ENCODE results near the gene SMG7. TPM values are rescaled to one million over a fixed set of nuclear protein-coding genes. Genes with fewer than 3 reads are reported as not detected.

Gene SMG7
- polyA plus RNA-seq, 3 donors = 68.0 to 84.8 (median 80.4) TPM

GRCh38 chr1:183505454-183506089, 33.3 kb downstream of the SMG7 start:
- DNase-seq = no peak

GRCh38 chr1:183506561-183506960, 34.3 kb downstream of the SMG7 start:
- no peak for DNase-seq

- no peak for DNase-seq
Observed at GRCh38 chr1:183508694-183509093, 36.4 kb downstream of the SMG7 start.

GRCh38 chr1:183512450-183512849, 40.2 kb downstream of the SMG7 start:
- DNase-seq = no peak

- no peak for DNase-seq
Observed at GRCh38 chr1:183514235-183514634, 41.9 kb downstream of the SMG7 start.

DNA sequence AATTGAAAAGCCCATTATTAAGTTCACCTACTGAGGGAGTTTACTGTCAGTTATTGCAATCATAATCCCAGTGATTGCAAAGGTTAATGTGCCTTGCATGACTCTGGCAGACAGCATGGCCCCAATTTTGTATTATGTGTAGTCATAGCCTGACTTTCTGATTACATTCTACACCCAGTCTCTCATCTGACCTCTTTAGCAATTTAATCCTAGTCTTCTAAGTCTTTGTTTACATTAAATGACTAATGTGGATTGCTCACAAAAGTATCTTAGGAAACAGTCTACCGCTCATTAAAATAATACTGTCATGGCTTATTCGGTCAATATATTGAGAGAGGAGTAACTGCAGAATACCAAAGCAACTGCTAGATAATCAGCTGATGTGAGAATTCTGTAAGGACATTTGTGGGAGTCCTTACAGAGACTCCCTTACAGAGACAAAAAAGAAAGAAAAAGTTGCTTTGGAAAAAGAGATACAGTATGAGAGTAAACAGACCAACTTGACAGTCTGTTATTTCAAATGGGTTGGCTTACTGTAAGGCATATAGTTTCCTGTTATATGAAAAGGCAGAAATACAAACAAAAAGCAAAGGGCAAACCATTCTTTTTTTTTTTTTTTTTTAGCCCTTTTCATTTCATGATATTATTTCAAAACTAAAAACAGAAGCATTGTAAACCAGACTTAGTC, 42.8 kb downstream of the SMG7 start:
- no peak for DNase-seq

DNA sequence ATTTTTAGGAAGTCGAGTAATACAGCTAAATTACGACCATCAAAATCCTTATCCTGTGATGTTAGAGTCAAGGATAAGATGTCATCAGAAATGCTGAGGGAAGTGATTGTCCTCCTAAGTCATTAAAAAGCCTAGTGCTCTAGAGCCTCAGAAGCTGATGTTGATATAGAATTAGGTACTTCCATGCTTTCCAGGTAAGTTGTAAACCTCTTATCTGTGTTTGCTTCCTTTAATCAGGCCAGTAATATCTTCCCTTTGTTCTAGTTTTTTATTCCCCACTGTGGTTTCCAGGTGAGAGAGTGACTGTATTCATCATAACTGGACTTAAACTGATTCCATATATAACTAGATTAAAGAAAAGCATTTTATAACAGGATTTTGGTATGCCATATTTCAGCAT, 44.4 kb downstream of the SMG7 start:
- DNase-seq = no peak

- no peak for DNase-seq
Observed at GRCh38 chr1:183517401-183517800, 45.1 kb downstream of the SMG7 start.

DNA sequence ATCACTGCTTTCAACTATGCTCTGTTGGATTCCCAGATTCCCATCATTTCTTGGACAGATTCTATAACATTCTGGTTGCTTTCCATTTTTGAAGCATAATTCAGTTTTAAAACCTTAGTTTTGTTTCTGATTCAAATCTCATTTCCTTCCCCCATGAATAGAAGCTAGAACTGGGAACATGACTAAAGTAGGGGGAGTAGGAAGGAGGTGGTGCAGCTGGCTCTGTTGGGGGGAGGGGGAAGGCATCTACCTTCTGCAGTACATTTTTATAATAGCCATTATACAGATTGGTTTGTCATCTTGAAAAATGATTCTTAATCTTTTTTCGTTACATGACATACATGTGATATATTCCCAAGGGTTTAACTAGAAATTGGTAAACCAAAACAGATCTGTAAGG, 48.1 kb downstream of the SMG7 start:
- no peak for DNase-seq

GRCh38 chr1:183522104-183522503, 49.8 kb downstream of the SMG7 start:
- DNase-seq = no peak

DNA sequence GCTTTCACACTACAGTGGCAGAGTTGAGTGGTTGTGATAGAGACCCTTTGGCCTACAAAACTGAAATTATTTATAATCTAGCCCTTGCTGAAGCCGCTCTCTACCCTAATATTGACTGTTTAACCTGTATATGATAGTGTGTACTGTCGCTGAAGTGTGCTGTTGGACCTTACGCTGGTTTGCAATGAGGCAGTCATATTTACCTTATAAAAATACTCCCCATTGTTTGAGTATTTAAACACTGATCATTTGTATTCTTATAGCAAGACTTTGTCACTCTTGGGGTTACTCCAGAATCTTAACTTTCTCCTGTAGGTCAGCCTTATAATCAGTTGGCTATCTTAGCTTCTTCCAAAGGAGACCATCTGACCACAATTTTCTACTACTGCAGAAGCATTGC, 56.3 kb downstream of the SMG7 start:
- DNase-seq = no peak

DNA sequence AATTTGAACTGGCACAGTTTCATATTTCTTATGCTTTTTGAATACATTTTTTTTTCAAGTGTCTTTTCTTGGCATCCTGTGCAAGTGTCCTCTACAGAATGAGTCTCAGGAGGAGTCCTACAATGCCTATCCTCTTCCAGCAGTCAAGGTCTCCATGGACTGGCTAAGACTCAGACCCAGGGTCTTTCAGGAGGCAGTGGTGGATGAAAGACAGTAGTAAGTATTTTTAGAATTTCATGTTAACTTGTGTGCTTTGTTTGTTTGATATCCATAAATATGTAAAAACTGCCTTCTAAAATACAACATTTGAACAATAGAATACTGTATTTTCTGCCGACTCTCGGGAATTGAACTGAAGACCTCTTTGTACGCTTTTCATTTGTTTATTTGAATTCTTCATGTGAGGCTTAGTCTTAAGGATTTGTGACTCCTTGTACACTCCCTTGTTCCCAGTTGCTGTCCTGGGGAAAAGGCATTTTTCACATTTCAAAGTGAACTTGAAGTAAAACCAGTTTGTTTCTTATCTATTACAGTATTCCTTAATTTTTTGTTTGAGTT, 61.4 kb downstream of the SMG7 start:
- DNase-seq = no peak

GRCh38 chr1:183537405-183537804, 65.1 kb downstream of the SMG7 start:
- no peak for DNase-seq

DNA sequence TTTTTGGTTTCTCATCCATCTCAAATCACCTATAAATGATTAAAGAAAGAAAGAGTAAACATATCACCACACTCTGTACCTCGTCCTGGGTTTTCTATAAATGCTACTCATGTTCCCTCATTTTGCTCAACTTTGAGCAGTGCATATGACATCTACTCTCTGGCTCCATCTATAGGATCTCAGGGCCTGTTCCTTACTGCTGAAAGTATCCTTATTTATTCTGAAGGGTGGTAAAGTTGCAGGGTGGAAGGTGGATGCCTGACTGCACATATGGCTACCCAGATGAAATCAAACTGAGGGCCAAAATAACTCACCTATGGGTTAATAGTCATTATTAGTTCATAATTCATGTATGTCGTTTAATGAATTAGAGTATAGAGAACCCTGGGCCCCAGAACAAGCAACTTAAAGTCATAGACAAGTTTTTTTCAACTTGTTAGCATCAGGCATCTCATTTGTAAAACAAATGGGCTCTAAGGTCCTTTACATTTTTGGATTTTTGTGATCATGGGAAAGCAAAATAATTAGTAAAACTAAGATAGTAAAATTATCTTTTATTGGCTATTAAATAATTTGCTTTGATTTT, 71.4 kb downstream of the SMG7 start:
- DNase-seq = peak; percentile 54

- peak; percentile 30 for DNase-seq
Observed at GRCh38 chr1:183544598-183545297, 72.4 kb downstream of the SMG7 start.

- DNase-seq = no peak
Observed at GRCh38 chr1:183546427-183546826, 74.1 kb downstream of the SMG7 start.

GRCh38 chr1:183548116-183548515, 75.8 kb downstream of the SMG7 start:
- DNase-seq = no peak

DNA sequence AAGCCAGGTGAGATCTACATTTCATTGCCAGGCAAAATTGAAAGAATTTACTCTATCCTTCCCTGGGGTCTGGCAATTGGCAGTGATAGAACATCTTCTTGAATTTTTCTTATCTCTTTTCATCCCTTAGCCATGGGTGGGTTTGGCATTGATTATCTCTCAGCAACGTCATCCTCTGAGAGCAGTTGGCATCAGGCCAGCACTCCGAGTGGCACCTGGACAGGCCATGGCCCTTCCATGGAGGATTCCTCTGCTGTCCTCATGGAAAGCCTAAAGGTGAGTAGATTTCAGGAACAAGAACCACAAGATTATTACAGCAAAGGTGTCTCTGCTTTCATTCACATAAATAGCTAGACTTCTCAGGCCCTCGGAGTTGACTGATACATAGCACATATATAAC, 78.6 kb downstream of the SMG7 start:
- DNase-seq = no peak

GRCh38 chr1:183551924-183552323, 79.6 kb downstream of the SMG7 start:
- DNase-seq = no peak

DNA sequence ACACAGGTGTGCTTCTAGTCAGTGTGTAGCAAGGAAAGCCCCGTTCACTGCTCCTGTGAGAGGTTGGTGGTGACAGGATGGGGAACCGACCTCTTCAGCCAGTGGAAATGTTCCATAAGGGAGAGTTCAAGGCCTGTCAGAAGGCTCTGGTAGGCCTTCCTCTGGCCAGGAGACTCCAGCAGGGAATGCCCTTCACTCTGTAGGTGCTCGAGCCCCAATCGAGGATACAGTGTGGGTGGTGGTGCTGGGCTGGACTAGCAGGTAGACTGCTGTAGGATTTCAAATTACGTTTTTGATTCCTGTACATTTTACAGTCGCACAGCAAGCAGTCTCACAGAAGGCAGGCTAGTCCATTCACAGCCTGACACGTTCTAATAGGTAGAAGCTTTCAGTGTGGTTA, 80.1 kb downstream of the SMG7 start:
- DNase-seq = no peak

- no peak for DNase-seq
Observed at GRCh38 chr1:183552891-183553290, 80.6 kb downstream of the SMG7 start.

DNA sequence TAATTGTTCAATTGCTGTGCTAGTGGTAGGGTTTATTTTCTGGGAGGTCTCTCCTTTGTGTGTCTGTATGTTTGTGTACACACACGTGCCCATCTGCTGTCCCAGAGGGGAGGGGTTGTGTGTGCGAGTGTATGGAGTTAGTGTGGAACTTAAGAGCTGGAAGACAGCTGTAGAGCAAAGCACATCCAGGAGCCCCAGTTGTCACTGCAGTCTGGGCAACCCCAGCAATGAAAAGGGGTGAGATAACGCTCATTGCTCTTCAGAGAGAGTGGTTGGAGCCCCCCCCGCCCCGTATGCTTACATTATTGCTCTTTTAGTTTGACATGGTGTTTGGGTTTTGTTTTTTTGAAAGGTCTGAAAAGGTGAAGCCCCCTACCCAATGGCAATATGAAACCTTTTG, 81.0 kb downstream of the SMG7 start:
- DNase-seq = no peak

GRCh38 chr1:183553764-183554163, 81.5 kb downstream of the SMG7 start:
- no peak for DNase-seq
